GM23338 (cell line): Measurements from ENCODE around the gene SLC28A1. TPM values are rescaled to one million over a fixed set of nuclear protein-coding genes. Genes with fewer than 3 reads are reported as not detected.

Experiments used
- CREB1 ChIP-seq: fragments of 250-450 bp; sonication (Bioruptor Pico); IDR thresholded peaks from 2 replicates; pipeline ENCODE4 v1.5.0; 2020; ENCODE audit warnings: low read depth, mild to moderate bottlenecking, moderate library complexity
- NANOG ChIP-seq: IDR thresholded peaks from 2 replicates; pipeline ENCODE4 v1.6.1; 2016; ENCODE audit warnings: antibody characterized with exemption, borderline replicate concordance
- POLR2AphosphoS5 ChIP-seq: IDR thresholded peaks from 2 replicates; pipeline ENCODE4 v1.6.1; 2016; ENCODE audit warnings: antibody characterized with exemption, low read depth
- STAT1 ChIP-seq: IDR thresholded peaks from one replicate; pipeline ENCODE4 v1.6.1; 2016; ENCODE audit warnings: antibody characterized with exemption; ENCODE audit not compliant: unreplicated experiment
- ZNF114 ChIP-seq: fragments of 250-450 bp; sonication (Bioruptor Pico); IDR thresholded peaks from 2 replicates; pipeline ENCODE4 v1.5.0; 2020; ENCODE audit warnings: mild to moderate bottlenecking, moderate library complexity
- polyA plus RNA-seq: library from polyadenylated mRNA; unstranded; fragments of >200 nt; fragmentation: Nextera tagmentation; extraction: Ambion mirVana; gene quantifications from 2 replicates; pipeline ENCODE4 v1.2.1, GENCODE V29; 2016
- total RNA-seq: library from RNA; depleted of rRNA; stranded (reverse); fragments of >200 nt; shearing (Covaris generic); gene quantifications from 2 replicates; pipeline ENCODE4 v1.2.3, GENCODE V29; 2014
- TF ChIP-seq, protein P1 (sequence below): IDR thresholded peaks from one replicate; pipeline ENCODE4 v1.6.1; 2018; ENCODE audit warnings: antibody characterized with exemption; ENCODE audit not compliant: unreplicated experiment
- TF ChIP-seq, protein P2 (sequence below): fragments of 250-450 bp; sonication (Bioruptor Pico); IDR thresholded peaks from 2 replicates; pipeline ENCODE4 v1.5.0; 2020; ENCODE audit warnings: mild to moderate bottlenecking, moderate library complexity

SLC28A1 gene
- total and polyA plus RNA-seq, 2 experiments from 2014 or later = not detected

DNA sequence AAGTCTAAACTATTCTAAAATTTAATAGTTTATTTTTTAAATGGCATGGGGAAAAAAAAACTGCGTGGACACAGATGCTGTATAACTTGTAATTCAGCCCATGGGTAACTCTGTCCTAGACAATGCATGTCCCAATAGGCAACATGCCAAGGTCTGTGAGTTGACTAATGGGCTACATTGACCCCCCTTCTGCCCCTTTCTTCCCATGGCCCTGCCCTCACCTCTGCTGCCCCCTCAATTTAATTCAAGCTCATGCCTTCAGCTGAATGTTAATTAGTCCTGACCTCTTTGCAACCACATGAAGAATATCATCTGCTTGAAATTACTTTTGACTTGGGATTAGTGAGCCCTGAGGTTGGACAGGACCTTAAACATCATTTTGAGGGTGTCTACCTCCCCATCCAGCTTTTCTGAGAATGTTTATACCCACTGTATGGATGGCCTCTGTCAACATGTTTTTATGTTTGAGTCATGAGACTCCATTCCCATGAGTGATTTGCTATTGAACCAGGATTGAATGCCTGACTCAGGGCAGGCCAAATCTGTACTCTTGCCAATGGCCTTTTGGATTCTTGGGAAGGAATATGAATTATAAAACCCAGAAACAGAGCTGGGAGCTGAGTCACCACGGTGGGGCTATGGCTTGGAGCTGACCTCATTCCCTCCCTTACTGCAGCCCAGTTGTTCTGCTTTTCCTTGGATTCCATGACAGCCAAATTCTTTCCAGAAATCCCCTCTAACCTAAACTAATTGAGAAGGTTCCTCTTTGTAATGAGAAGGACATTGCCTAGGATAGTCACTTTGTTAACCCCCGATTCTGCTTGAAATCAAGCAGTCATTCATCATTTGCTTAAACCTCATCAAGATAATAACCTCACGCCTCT is 63.7 kb downstream of the SLC28A1 start (continued):
- TF ChIP-seq, protein P1, sequence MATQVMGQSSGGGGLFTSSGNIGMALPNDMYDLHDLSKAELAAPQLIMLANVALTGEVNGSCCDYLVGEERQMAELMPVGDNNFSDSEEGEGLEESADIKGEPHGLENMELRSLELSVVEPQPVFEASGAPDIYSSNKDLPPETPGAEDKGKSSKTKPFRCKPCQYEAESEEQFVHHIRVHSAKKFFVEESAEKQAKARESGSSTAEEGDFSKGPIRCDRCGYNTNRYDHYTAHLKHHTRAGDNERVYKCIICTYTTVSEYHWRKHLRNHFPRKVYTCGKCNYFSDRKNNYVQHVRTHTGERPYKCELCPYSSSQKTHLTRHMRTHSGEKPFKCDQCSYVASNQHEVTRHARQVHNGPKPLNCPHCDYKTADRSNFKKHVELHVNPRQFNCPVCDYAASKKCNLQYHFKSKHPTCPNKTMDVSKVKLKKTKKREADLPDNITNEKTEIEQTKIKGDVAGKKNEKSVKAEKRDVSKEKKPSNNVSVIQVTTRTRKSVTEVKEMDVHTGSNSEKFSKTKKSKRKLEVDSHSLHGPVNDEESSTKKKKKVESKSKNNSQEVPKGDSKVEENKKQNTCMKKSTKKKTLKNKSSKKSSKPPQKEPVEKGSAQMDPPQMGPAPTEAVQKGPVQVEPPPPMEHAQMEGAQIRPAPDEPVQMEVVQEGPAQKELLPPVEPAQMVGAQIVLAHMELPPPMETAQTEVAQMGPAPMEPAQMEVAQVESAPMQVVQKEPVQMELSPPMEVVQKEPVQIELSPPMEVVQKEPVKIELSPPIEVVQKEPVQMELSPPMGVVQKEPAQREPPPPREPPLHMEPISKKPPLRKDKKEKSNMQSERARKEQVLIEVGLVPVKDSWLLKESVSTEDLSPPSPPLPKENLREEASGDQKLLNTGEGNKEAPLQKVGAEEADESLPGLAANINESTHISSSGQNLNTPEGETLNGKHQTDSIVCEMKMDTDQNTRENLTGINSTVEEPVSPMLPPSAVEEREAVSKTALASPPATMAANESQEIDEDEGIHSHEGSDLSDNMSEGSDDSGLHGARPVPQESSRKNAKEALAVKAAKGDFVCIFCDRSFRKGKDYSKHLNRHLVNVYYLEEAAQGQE = no peak
- TF ChIP-seq ZNF114 (CRISPR knock-in tag) (no peak), STAT1 (no peak), POLR2AphosphoS5 (no peak), NANOG (no peak), CREB1 (CRISPR knock-in tag) (no peak)
- TF ChIP-seq, protein P2, sequence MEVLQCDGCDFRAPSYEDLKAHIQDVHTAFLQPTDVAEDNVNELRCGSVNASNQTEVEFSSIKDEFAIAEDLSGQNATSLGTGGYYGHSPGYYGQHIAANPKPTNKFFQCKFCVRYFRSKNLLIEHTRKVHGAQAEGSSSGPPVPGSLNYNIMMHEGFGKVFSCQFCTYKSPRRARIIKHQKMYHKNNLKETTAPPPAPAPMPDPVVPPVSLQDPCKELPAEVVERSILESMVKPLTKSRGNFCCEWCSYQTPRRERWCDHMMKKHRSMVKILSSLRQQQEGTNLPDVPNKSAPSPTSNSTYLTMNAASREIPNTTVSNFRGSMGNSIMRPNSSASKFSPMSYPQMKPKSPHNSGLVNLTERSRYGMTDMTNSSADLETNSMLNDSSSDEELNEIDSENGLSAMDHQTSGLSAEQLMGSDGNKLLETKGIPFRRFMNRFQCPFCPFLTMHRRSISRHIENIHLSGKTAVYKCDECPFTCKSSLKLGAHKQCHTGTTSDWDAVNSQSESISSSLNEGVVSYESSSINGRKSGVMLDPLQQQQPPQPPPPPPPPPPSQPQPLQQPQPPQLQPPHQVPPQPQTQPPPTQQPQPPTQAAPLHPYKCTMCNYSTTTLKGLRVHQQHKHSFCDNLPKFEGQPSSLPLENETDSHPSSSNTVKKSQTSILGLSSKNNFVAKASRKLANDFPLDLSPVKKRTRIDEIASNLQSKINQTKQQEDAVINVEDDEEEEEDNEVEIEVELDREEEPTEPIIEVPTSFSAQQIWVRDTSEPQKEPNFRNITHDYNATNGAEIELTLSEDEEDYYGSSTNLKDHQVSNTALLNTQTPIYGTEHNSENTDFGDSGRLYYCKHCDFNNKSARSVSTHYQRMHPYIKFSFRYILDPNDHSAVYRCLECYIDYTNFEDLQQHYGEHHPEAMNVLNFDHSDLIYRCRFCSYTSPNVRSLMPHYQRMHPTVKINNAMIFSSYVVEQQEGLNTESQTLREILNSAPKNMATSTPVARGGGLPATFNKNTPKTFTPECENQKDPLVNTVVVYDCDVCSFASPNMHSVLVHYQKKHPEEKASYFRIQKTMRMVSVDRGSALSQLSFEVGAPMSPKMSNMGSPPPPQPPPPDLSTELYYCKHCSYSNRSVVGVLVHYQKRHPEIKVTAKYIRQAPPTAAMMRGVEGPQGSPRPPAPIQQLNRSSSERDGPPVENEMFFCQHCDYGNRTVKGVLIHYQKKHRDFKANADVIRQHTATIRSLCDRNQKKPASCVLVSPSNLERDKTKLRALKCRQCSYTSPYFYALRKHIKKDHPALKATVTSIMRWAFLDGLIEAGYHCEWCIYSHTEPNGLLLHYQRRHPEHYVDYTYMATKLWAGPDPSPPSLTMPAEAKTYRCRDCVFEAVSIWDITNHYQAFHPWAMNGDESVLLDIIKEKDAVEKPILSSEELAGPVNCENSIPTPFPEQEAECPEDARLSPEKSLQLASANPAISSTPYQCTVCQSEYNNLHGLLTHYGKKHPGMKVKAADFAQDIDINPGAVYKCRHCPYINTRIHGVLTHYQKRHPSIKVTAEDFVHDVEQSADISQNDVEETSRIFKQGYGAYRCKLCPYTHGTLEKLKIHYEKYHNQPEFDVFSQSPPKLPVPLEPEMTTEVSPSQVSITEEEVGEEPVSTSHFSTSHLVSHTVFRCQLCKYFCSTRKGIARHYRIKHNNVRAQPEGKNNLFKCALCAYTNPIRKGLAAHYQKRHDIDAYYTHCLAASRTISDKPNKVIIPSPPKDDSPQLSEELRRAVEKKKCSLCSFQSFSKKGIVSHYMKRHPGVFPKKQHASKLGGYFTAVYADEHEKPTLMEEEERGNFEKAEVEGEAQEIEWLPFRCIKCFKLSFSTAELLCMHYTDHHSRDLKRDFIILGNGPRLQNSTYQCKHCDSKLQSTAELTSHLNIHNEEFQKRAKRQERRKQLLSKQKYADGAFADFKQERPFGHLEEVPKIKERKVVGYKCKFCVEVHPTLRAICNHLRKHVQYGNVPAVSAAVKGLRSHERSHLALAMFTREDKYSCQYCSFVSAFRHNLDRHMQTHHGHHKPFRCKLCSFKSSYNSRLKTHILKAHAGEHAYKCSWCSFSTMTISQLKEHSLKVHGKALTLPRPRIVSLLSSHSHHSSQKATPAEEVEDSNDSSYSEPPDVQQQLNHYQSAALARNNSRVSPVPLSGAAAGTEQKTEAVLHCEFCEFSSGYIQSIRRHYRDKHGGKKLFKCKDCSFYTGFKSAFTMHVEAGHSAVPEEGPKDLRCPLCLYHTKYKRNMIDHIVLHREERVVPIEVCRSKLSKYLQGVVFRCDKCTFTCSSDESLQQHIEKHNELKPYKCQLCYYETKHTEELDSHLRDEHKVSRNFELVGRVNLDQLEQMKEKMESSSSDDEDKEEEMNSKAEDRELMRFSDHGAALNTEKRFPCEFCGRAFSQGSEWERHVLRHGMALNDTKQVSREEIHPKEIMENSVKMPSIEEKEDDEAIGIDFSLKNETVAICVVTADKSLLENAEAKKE (CRISPR knock-in tag) = no peak
